GM21381 (cell line): ENCODE results near the gene TNNC2.
A peak's percentile ranks its signal among the peaks of the same experiment; 100 is the strongest.
"Not testable (repeated sequence)": the region's sequence is repeated elsewhere in the genome, so short reads cannot be mapped to it uniquely, and the experiment has no call there.

Experiments
- ATAC-seq: cut with Tn5 transposase; IDR thresholded peaks from one replicate; pipeline ENCODE4 v1.9.1; 2021; ENCODE audit warnings: mild to moderate bottlenecking, moderate library complexity; ENCODE audit not compliant: unreplicated experiment

The TNNC2 gene

GRCh38 chr20:45822857-45823256, 4.3 kb downstream of the TNNC2 start:
- no peak for ATAC-seq

DNA sequence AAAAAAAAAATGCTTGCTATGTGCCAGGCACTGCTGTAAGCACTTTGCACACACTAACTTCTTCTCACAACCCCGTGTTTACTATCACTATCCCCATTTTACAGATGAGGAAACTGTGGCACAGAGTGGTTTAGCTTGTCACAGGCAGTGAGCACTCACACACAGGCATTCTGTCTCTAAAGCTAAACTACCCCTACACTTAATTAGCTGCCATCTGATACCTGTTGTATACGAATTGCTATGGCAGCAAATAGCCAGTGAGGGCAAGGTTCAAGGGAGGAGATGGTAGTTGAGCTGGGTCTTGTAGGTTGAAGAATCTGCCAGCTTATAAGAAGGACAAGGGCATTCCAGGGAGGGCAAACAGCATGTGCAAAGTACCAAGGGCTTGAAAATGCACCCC, 5.2 kb downstream of the TNNC2 start:
- no peak for ATAC-seq

- no peak for ATAC-seq
Measured at GRCh38 chr20:45819466-45819865, 7.6 kb downstream of the TNNC2 start.

DNA sequence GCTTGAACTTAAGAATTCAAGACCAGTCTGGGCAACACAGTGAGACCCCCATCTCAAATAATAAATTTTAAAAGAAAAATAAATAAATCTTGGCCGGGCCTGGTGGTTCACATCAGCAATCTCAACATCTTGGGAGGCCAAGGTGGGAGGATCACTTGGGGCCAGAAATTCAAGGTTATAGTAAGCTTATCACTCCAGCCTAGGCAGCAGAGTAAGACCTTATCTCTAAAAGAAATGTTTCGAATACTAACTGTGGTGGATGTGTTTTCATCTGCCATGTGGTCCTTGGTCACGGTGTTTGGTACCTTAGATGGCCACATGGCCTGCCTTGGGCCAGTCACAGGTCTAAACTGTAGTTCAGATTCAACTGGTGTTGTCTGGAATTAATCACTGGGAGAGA, 8.9 kb downstream of the TNNC2 start:
- ATAC-seq: no peak

- ATAC-seq: no peak
Measured at GRCh38 chr20:45817376-45818194, 9.5 kb downstream of the TNNC2 start.

GRCh38 chr20:45816951-45817350, 10.2 kb downstream of the TNNC2 start:
- ATAC-seq: no peak

DNA sequence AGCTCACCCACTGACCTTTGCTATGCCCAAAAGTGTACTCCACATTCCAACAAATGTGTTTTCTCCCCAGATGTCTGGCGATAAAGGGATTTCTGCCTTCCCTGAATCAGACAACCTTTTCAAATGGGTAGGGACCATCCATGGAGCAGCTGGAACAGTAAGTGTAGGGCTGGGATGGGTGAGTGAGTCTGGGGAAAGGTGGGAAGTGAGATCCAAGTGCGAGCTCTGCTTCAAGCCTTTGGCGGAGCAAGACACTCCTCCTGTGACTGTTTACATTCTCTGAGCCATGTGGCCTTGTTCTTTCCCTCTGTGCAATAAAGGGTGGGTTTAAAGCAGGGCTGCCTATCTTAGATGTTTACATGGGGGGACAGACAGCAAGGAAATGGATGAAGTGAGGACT, 12.8 kb downstream of the TNNC2 start:
- no peak for ATAC-seq

- no peak for ATAC-seq
Measured at GRCh38 chr20:45813489-45813888, 13.6 kb downstream of the TNNC2 start.

DNA sequence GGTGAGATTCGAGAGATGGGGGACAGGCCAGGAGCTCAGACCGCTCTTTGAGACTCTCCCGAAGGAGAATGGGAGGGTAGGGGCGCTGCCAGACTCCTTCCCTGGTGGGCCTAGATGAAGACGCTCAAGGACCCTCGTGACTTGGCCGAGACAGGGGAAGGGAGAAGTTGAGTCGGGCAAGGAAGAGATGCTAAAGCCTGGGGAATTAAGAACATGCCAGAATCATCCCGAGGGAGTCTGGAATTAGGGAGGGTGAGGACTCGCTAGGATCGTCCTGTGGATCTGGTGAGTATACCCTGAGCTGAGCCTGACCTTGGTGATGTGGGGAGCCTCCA, 14.1 kb downstream of the TNNC2 start:
- no peak for ATAC-seq

DNA sequence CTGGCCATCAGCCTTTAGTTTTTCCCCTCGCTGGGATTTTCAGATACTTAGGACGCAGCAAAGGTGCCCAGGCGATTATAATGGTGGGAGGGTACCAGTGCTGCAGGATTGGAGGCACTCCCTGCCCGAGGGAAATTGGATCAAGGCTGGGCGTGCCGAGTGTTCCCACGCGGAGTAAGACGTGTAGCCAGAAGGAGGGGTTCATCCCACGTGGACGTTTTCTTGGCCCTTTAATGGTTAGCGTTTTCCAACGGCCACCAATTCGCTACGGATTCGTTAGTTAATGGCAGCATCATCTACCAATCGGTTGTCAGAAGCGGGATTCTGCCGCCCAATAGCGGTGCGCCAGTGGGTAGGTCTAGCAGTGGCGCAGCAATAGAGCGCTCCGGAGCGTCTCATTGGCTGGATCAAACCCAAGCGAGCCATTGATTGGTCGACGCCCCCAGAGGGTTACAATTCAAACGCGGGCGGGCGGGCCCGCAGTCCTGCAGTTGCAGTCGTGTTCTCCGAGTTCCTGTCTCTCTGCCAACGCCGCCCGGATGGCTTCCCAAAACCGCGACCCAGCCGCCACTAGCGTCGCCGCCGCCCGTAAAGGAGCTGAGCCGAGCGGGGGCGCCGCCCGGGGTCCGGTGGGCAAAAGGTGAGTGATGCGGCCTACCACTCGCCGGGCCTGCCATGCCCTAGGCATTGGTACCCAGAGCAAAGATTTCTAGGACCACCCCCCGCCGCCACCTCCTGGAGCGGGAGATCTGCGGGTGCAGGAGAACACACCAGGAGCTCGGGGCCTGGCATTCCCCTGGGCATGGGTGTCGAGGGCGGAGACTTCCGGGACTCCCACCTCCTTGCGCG, 14.7 kb downstream of the TNNC2 start, which contains the start of gene UBE2C:
UBE2C (plus strand) TSS at position 488 of the 849 bp plus-strand sequence; CDS start at position 540, 52 bp downstream.
- peak; percentile 98 for ATAC-seq

DNA sequence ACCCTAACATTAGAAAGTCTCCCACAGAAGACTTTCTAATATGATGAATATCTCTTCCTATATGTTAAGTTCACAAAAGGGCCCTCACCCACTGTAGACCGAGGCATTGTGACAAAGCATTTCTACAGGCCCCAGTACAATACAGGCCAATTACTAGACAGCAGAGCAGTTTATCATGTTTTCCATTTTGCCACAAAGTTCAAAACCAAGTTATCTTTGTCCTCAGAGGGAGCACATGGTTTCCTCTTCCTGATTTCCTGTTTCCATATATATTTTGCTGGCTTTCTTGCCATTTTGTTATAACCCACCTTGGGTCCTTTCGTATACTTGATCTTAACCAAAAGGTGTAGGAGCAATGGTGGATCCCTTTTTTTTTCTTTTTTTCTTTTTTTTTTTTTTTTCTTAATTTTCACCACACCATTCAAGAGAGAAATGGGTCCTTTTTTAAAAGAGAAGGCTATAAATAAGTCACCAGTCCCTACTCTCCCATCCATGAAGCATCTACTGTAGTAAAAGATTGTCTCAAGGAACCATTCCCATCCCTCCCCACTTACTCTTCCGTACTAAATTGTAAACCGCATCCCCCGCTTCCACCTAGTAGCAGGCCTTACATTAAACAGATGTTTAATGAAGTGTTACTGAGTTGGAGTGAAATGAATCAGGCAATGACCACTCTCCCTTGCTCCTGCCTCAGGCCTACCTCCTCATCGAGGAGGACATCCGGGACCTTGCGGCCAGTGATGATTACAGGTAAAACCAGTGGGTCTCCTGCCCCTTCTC, 16.7 kb downstream of the TNNC2 start:
- no peak for ATAC-seq

DNA sequence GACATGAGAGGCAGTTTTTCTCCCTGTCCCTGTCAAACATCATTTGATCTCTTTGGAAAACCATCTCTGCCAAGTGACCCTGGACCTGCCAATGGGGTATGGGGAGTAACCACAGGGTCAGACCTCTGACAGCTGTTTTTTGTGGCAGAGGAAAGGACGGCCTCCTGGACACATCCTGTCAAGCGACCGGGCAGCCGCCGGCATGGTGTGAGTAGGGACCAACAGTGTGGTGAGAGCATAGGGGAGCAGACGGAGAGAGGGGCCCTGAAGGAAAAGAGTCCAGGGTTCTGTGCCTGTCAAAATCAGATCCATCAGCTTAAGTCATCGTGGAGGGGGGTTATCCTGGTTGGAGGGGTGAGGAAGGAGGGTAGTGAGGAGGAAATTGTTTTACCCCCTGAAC, 25.3 kb downstream of the TNNC2 start:
- ATAC-seq: no peak

- no peak for ATAC-seq
Measured at GRCh38 chr20:45798935-45799642, 28.0 kb downstream of the TNNC2 start.

DNA sequence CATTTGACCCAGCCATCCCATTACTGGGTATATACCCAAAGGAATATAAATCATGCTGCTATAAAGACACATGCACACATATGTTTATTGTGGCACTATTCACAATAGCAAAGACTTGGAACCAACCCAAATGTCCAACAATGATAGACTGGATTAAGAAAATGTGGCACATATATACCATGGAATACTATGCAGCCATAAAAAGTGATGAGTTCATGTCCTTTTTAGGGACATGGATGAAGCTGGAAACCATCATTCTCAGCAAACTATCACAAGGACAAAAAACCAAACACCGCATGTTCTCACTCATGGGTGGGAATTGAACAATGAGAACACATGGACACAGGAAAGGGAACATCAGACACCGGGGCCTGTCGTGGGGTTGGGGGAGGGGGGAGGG, 29.2 kb downstream of the TNNC2 start:
- ATAC-seq: not testable (repeated sequence)

DNA sequence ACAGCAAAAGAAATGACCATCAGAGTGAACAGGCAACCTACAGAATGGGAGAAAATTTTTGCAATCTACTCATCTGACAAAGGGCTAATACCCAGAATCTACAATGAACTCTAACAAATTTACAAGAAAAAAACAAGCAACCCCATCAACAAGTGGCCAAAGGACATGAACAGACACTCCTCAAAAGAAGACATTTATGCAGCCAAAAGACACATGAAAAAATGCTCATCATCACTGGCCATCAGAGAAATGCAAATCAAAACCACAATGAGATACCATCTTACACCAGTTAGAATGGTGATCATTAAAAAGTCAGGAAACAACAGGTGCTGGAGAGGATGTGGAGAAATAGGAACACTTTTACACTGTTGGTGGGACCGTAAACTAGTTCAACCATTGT, 29.6 kb downstream of the TNNC2 start:
- ATAC-seq: not testable (repeated sequence)

- no peak for ATAC-seq
Measured at GRCh38 chr20:45796337-45797065, 30.6 kb downstream of the TNNC2 start.

GRCh38 chr20:45792317-45793118, 34.6 kb downstream of the TNNC2 start:
- ATAC-seq: no peak

- no peak for ATAC-seq
Measured at GRCh38 chr20:45788351-45788750, 38.8 kb downstream of the TNNC2 start.

DNA sequence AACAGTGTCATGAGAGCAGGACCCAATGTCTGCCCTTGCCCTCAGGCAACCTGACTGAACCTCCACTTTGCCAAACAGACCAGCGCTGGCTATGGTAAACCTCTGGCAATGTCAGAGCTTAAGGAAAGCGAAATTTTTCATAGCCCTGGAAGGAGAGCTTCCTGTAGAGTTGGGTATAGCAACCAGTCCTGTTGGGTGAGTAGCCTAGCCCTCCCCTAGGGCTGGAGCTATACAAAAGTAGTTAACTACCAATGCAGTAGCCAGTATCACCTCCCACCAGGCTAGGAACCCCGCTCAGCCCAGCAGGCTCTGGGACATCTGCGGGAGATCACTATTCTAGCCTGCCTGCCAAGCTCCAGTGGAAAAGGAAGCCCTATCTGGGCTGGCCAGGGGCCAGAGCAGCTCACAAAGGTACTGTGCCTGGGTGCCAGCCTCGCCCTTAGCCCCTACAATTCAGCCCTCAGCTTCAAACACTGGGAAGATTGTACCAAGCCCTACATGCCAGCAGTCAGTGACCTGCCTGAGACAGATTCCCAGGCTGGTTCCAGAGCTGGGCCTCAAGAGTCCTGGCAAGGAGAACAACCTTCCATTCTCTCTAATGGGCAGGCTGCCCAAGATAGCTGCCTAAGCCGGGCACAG, 43.3 kb downstream of the TNNC2 start:
- no peak for ATAC-seq
